T-helper 1 cell treated with Interleukin-12 subunit alpha and Interleukin-12 subunit beta and Interleukin-4 antibody, amounts not matched to agents 30 μg/mL and 1 μg/mL, for 36 hours (primary cell): ENCODE results near the gene TUBA1C.
"Not testable (repeated sequence)": the region's sequence is repeated elsewhere in the genome, so short reads cannot be mapped to it uniquely, and the experiment has no call there.

Source experiments
- H3K27ac Mint-ChIP-seq: one replicate; pipeline ENCODE4 v1.8.0; 2021; ENCODE audit warnings: mild to moderate bottlenecking, mixed read lengths
- H3K27me3 Mint-ChIP-seq: one replicate; pipeline ENCODE4 v1.8.0; 2021; ENCODE audit warnings: low read depth, mixed read lengths
- H3K36me3 Mint-ChIP-seq: one replicate; pipeline ENCODE4 v1.8.0; 2021; ENCODE audit warnings: low read depth, mixed read lengths
- H3K4me1 Mint-ChIP-seq: one replicate; pipeline ENCODE4 v1.8.0; 2021; ENCODE audit warnings: low read depth, mixed read lengths
- H3K4me3 Mint-ChIP-seq: one replicate; pipeline ENCODE4 v1.8.0; 2021; ENCODE audit warnings: mild to moderate bottlenecking, moderate library complexity, mixed read lengths
- H3K9me3 Mint-ChIP-seq: one replicate; pipeline ENCODE4 v1.8.0; 2021; ENCODE audit warnings: mixed read lengths

Gene TUBA1C

DNA sequence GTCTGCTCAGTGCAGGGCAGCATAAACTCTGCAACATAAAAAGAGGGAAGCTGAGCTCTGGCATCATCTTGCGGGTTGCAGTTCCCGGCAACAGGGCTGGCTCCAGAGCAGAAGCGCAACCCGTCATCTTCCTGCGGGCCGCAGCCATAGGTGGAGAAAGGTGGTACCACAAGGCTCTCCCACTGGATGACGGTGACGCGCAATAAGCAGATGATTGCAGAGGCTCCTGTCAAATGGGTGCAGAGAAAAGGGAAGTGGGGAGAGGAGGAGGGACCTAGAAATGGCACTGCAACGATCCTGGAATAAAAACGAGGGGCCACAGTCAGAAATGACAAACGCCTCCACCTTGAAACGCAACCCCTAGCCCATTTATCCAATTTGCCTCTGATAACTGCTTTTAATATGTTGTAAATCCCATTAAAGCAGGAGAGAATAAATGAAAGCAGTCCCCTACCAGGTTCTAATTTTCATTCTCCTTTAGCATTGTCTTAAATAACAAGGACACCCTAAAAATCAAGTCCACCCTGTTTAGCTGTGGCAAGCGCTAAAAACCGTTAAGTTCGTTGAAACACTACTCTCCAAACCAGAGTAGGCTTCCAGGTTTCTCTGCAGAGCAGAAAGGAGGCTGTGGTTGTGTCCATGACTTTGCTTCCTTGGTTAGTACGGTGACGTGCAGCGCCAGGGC, 30.9 kb upstream of the TUBA1C start:
- Mint-ChIP-seq H3K4me1 (peaks cover 13% of the 10 kb centered on the region), H3K36me3 (no peaks in the 10 kb centered on the region), H3K4me3 (peak overlapping the region; percentile 45), H3K27ac (peak overlapping the region; percentile 73), H3K9me3 (no peaks in the 10 kb centered on the region), H3K27me3 (peaks cover 5% of the 10 kb centered on the region)

GRCh38 chr12:49236423-49236822, 28.5 kb upstream of the TUBA1C start:
- no peaks in the 10 kb centered on the region for H3K9me3 Mint-ChIP-seq

DNA sequence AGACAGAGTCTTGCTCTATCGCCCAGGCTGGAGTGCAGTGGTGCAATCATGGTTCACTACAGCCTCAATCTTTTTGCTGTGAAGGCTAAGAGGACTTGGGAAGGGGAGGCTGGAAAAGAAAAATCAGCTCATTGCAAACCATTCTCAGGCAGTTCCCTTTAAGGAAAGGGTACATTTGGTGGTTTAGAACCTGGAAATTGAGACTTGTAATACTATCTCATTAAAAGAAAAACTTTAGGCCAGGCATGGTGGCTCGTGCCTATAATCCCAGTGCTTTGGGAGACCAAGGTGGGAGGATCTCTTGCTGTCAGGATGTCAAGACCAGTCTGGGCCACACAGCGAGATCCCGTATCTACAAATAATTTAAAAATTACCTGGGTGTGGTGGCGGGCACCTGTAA, 21.3 kb upstream of the TUBA1C start:
- Mint-ChIP-seq H3K36me3 (no peaks in the 10 kb centered on the region), H3K27me3 (peaks cover 3% of the 10 kb centered on the region), H3K9me3 (no peaks in the 10 kb centered on the region), H3K4me1 (no peaks in the 10 kb centered on the region), H3K27ac (no peak overlapping the region), H3K4me3 (no peak overlapping the region)

More at GRCh38 chr12:49236423-49236822, 28.5 kb upstream of the TUBA1C start:
- Mint-ChIP-seq H3K27me3 (peaks cover 7% of the 10 kb centered on the region), H3K4me1 (peaks cover 13% of the 10 kb centered on the region), H3K27ac (no peak overlapping the region), H3K4me3 (no peak overlapping the region), H3K36me3 (no peaks in the 10 kb centered on the region)

- no peaks in the 10 kb centered on the region for H3K4me1 Mint-ChIP-seq
- H3K27me3 Mint-ChIP-seq: peaks cover 3% of the 10 kb centered on the region
- H3K4me3 Mint-ChIP-seq: no peak overlapping the region
- H3K9me3 Mint-ChIP-seq: no peaks in the 10 kb centered on the region
- no peak overlapping the region for H3K27ac Mint-ChIP-seq
- H3K36me3 Mint-ChIP-seq: no peaks in the 10 kb centered on the region
These were observed 20.7 kb upstream of the TUBA1C start for GRCh38 chr12:49244176-49244575.

DNA sequence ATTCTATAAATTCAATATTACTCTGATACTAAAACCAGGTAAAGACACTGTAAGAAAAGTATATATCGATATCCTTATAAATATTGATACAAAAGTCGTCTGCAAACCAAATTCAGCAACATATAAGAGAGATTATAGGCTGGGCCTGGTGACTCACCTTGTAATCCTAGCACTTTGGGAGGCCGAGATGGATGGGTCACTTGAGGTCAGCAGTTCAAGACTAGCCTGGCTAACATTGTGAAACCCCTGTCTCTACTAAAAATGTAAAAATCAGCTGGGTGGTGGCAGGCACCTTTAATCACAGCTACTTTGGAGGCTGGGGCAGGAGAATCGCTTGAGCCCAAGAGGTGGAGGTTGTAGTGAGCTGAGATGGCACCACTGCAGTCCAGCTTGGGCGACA, 13.5 kb upstream of the TUBA1C start:
- H3K4me3 Mint-ChIP-seq: no peak overlapping the region
- H3K4me1 Mint-ChIP-seq: no peaks in the 10 kb centered on the region
- H3K36me3 Mint-ChIP-seq: no peaks in the 10 kb centered on the region
- H3K27ac Mint-ChIP-seq: no peak overlapping the region
- no peaks in the 10 kb centered on the region for H3K9me3 Mint-ChIP-seq
- no peaks in the 10 kb centered on the region for H3K27me3 Mint-ChIP-seq

DNA sequence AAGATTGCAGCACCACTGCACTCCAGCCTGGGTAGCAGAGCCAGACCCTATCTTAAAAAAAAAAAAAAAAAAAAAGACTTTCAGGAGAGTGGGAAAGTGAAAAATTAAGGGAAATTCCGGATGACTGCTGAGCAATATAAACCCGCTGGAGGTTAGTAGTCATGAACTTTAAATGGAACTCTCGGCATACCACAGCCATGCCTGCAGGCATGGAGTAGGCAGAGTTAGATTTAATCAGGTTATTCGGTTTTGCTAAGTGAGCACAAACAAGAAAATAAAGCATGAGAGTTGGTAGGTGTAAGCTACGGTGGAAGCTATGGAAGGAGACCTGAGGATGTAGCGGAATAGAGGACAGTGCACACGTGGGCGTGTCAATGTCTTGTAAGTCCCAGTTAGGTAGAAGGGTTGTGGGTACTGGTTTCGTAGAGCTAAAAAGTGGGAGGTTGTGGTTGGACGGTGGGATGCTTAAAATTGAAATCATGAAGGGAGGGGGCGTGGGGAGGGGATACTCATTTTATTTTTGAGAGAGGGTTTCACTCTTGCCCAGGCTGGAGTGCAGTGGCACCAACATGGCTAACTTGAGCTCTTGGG, 11.8 kb upstream of the TUBA1C start:
- Mint-ChIP-seq H3K4me3 (no peak overlapping the region), H3K36me3 (no peaks in the 10 kb centered on the region), H3K4me1 (no peaks in the 10 kb centered on the region), H3K27me3 (no peaks in the 10 kb centered on the region), H3K27ac (no peak overlapping the region), H3K9me3 (no peaks in the 10 kb centered on the region)

- not testable (repeated sequence) for H3K4me3 Mint-ChIP-seq, H3K27me3 Mint-ChIP-seq, H3K27ac Mint-ChIP-seq, H3K4me1 Mint-ChIP-seq, H3K9me3 Mint-ChIP-seq, H3K36me3 Mint-ChIP-seq
These were observed 9.4 kb upstream of the TUBA1C start for GRCh38 chr12:49255456-49255855.

DNA sequence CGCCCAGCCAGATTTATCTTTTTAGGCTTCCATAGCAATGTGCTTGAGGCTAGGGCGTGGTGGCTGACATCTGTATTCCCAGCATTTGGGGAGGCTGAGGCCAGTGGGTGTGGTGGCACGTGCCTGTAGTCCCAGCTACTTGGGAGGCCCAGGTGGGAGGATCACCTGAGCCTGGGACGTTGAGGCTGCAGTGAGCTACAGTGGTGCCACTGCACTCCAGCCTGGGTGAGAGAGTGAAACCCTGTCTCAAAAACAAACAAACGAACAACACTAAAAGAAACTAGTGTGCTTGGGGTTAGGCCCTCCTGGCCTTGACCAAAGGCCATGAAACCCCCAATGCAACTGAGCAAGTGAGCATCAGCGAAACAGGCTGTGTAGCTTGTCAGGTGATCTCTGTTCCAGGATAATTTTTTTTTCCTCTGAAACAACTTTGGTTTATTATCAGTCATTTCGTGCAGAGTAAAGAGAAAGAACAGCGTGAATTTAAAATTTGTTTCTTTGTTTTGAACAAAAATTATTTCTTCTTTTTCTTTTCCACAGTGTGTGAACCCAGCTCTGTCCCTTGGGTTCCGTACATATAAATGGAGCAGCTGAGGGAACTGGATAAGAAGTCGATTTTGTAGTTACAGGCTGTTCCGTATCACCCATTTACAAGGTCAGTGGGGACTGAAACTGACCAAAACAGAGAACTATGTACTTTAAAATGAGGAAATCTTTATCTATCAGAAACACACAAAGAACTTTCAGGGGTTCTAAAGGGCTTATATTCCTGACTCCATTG, 8.8 kb upstream of the TUBA1C start:
- Mint-ChIP-seq H3K9me3 (no peaks in the 10 kb centered on the region), H3K4me1 (no peaks in the 10 kb centered on the region), H3K27ac (no peak overlapping the region), H3K27me3 (no peaks in the 10 kb centered on the region), H3K36me3 (no peaks in the 10 kb centered on the region), H3K4me3 (no peak overlapping the region)

DNA sequence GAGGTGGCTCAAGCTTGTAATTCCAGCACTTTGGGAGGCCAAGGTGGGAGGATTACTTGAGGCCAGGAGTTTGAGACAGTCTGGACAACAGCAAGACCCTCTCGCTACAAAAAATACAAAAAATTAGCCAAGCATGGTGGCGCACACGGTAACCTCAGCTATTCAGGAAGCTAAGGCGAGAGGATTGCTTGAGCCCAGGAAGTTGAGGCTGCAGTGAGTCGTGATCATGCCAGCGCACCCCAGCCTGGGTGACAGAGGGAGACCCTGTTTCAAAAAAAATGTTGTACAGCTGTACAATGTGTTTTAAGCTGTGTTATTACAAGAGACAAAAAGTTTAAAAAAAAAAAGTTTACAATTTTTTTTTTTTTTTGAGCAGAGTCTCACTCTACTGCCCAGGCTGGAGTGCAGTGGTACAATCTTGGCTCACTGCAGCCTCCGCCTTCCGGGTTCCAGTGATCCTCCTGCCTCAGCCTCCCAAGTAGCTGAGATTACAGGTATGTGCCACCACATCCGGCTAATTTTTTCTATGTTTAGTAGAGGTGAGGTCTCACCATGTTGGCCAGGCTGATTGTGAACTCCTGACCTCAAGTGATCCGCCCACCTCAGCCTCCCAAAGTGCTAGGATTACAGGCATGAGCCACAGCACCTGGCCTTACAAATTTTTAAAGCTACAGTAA, 7.2 kb upstream of the TUBA1C start:
- H3K36me3 Mint-ChIP-seq, H3K9me3 Mint-ChIP-seq, H3K27ac Mint-ChIP-seq, H3K27me3 Mint-ChIP-seq, H3K4me1 Mint-ChIP-seq, H3K4me3 Mint-ChIP-seq: not testable (repeated sequence)

- peaks cover 10% of the 10 kb centered on the region for H3K4me1 Mint-ChIP-seq
- no peaks in the 10 kb centered on the region for H3K27me3 Mint-ChIP-seq
- peaks cover 4% of the 10 kb centered on the region for H3K36me3 Mint-ChIP-seq
- no peak overlapping the region for H3K27ac Mint-ChIP-seq
- no peaks in the 10 kb centered on the region for H3K9me3 Mint-ChIP-seq
- no peak overlapping the region for H3K4me3 Mint-ChIP-seq
These were observed 5.4 kb upstream of the TUBA1C start for GRCh38 chr12:49259452-49259851.

DNA sequence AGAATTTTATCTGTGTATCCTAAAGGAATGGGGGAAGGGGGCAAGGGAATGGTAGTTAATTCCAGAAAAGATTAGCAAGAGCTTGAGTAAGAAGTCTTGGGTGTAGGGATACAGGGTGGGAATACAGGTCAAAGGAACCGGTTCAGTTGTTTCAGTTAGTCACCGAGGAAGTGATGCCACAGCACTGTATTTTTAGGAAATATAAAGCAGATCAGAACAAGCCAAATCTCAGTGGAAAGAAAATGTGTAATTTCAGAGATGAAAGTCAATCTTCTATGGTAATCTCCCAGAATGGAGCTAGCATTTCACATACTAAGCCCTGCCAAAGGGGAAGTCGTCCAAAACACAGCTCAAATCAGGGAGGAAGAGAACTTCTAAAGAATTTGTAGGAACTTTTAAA, 4.7 kb upstream of the TUBA1C start:
- no peaks in the 10 kb centered on the region for H3K27me3 Mint-ChIP-seq
- H3K4me3 Mint-ChIP-seq: no peak overlapping the region
- peaks cover 10% of the 10 kb centered on the region for H3K4me1 Mint-ChIP-seq
- H3K27ac Mint-ChIP-seq: no peak overlapping the region
- H3K36me3 Mint-ChIP-seq: peaks cover 4% of the 10 kb centered on the region
- no peaks in the 10 kb centered on the region for H3K9me3 Mint-ChIP-seq

DNA sequence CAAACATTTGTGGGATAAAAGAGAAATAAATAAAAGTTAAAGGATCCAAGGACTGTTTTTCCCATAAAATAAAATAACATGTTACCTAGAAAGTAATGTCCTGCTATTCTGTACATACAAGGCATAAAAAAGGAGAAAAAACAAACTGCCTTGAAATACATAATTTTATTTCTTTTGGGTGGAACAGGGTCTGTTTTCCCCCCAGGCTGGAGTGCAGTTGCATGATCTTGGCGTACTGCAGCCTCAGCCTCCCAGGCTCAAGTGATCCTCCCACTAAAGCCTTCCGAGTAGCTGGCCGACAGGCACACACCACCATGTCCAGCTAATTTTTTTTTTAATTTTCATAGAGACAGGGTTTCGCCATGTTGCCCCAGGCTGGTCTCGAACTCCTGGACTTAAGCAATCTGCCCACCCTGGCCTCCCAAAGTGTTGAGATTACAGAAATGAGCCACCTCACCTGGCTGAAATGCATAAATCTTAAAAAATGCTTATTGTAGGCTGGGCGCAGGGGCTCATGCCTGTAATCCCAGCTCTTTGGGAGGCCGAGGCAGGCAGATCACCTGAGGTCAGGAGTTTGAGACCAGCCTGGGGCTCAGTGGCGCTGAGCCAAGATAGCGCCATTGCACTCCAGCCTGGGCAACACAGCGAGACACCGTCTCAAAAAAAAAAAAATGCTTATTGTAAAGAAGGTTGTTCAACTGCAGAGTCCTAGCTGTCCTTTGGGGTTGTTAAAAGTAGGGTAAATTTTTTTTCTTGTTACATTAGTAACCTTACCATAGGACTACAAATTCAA, 4.1 kb upstream of the TUBA1C start:
- peaks cover 7% of the 10 kb centered on the region for H3K36me3 Mint-ChIP-seq
- H3K4me1 Mint-ChIP-seq: peaks cover 13% of the 10 kb centered on the region
- H3K9me3 Mint-ChIP-seq: no peaks in the 10 kb centered on the region
- no peak overlapping the region for H3K4me3 Mint-ChIP-seq
- H3K27ac Mint-ChIP-seq: no peak overlapping the region
- no peaks in the 10 kb centered on the region for H3K27me3 Mint-ChIP-seq

DNA sequence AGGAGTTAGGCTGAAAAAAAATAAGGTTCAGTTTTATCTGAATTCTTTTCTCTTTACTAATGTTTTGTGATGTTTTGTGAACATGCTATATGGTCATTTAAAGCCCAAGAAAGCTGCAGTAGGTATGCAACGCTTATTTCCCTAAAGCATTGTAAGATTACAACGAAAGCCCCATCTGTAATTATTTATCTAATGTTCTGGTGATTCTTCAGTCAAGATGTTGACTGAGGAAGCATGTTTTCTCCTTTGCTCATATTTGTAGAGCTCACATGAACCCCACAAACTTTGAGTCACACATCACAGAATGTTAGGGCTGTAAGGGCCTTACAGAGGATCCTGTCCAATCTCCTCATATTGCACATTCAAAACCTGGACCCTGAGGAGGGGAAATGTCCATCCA, 3.2 kb upstream of the TUBA1C start:
- H3K4me1 Mint-ChIP-seq: peaks cover 16% of the 10 kb centered on the region
- H3K9me3 Mint-ChIP-seq: no peaks in the 10 kb centered on the region
- H3K4me3 Mint-ChIP-seq: no peak overlapping the region
- H3K27ac Mint-ChIP-seq: no peak overlapping the region
- no peaks in the 10 kb centered on the region for H3K27me3 Mint-ChIP-seq
- peaks cover 7% of the 10 kb centered on the region for H3K36me3 Mint-ChIP-seq

DNA sequence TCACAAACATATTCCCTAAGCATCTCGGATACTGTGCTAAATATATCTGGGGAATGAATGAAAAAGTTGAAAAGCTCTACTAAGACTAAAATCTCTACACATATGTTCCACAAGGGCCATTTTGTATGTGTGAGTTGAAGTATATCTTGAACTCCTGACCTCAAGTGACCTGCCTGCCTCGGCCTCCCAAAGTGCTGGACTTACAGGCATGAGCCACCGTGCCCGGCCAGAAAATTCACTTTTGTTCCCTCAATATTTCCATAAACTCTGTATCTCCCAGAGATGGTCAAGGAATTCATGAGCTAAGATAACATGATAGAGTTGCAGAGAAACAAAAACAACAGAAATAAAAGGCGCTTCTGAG, 1.5 kb upstream of the TUBA1C start:
- no peaks in the 10 kb centered on the region for H3K9me3 Mint-ChIP-seq
- H3K4me1 Mint-ChIP-seq: peaks cover 22% of the 10 kb centered on the region
- no peaks in the 10 kb centered on the region for H3K27me3 Mint-ChIP-seq
- H3K27ac Mint-ChIP-seq: peak overlapping the region; percentile 2
- peaks cover 9% of the 10 kb centered on the region for H3K36me3 Mint-ChIP-seq
- peak overlapping the region; percentile 91 for H3K4me3 Mint-ChIP-seq
